ENCODE data around the gene UHRF1.
"Not testable (repeated sequence)": the region's sequence is repeated elsewhere in the genome, so short reads cannot be mapped to it uniquely, and the experiment has no call there.

Gene UHRF1

GRCh38 chr19:4935444-4935843, 26.1 kb downstream of the UHRF1 start:
- no peak for DNase-seq (ENCODE audit: low read depth in 2 of 2)

GRCh38 chr19:4937060-4937459, 27.8 kb downstream of the UHRF1 start:
- DNase-seq (ENCODE audit: low read depth in 2 of 2) = no peak

GRCh38 chr19:4938461-4938860, 29.2 kb downstream of the UHRF1 start:
- not testable (repeated sequence) for DNase-seq (ENCODE audit: low read depth in 2 of 2)

GRCh38 chr19:4939466-4939865, 30.2 kb downstream of the UHRF1 start:
- DNase-seq (ENCODE audit: low read depth in 2 of 2) = no peak

- not testable (repeated sequence) for DNase-seq (ENCODE audit: low read depth in 2 of 2)
Observed at GRCh38 chr19:4941638-4942169, 32.4 kb downstream of the UHRF1 start.

GRCh38 chr19:4950650-4951049, 41.3 kb downstream of the UHRF1 start:
- not testable (repeated sequence) for DNase-seq (ENCODE audit: low read depth in 2 of 2)

GRCh38 chr19:4951656-4952055, 42.4 kb downstream of the UHRF1 start:
- DNase-seq (ENCODE audit: low read depth in 2 of 2) = no peak

GRCh38 chr19:4952945-4953344, 43.6 kb downstream of the UHRF1 start:
- no peak for DNase-seq (ENCODE audit: low read depth in 2 of 2)

- DNase-seq (ENCODE audit: low read depth in 2 of 2) = not testable (repeated sequence)
Observed at GRCh38 chr19:4954320-4955149, 45.2 kb downstream of the UHRF1 start.

GRCh38 chr19:4955274-4955673, 46.0 kb downstream of the UHRF1 start:
- no peak for DNase-seq (ENCODE audit: low read depth in 2 of 2)

GRCh38 chr19:4957981-4958380, 48.7 kb downstream of the UHRF1 start:
- DNase-seq (ENCODE audit: low read depth in 2 of 2) = no peak

GRCh38 chr19:4962085-4962619, 52.9 kb downstream of the UHRF1 start:
- DNase-seq (ENCODE audit: low read depth in 2 of 2) = no peak

- no peak for DNase-seq (ENCODE audit: low read depth in 2 of 2)
Observed at GRCh38 chr19:4965061-4965460, 55.8 kb downstream of the UHRF1 start.

GRCh38 chr19:4966591-4966990, 57.3 kb downstream of the UHRF1 start:
- no peak for DNase-seq (ENCODE audit: low read depth in 2 of 2)

- no peak for DNase-seq (ENCODE audit: low read depth in 2 of 2)
Observed at GRCh38 chr19:4967738-4968461, 58.6 kb downstream of the UHRF1 start.

- DNase-seq (ENCODE audit: low read depth in 2 of 2) = peak; percentile 95 to 97
Observed at GRCh38 chr19:4968462-4969291, 59.4 kb downstream of the UHRF1 start, which contains the start of gene KDM4B. Gene KDM4B, plus strand, starts transcription at chr19:4969113. Its CDS starts 63,778 bp downstream, at chr19:5032891.

- no peak for DNase-seq (ENCODE audit: low read depth in 2 of 2)
Observed at GRCh38 chr19:4969292-4969771, 60.0 kb downstream of the UHRF1 start.

GRCh38 chr19:4969772-4970531, 60.7 kb downstream of the UHRF1 start:
- DNase-seq (ENCODE audit: low read depth in 2 of 2) = no peak

- no peak for DNase-seq (ENCODE audit: low read depth in 2 of 2)
Observed at GRCh38 chr19:4970558-4971423, 61.5 kb downstream of the UHRF1 start.

- DNase-seq (ENCODE audit: low read depth in 2 of 2) = peak in 1 of 2 experiments; percentile 31
Observed at GRCh38 chr19:4971424-4971793, 62.1 kb downstream of the UHRF1 start.
